Heart left ventricle (tissue), 16 donors: ENCODE results near the gene TMEM178B. TPM values are rescaled to one million over a fixed set of nuclear protein-coding genes. Genes with fewer than 3 reads are reported as not detected.

Experiments
- ATAC-seq, 4 donors: fragments of 200-7000 bp; cut with Tn5 transposase; one replicate each; pipeline ENCODE4 v1.9.1; 2020 to 2022; ENCODE audit warnings: moderate library complexity in 4 of 4, mild to moderate bottlenecking in 3 of 4, moderate number of reproducible peaks in 1 of 4
- DNase-seq, 5 donors: peaks; one replicate each; pipeline ENCODE4 v3.0.0-alpha.2; 2020
- H3K27ac ChIP-seq, 12 donors: fragments of 200-600 bp; sonication (generic) in 4 of 12; one replicate each; pipeline versions ENCODE4 v1.5.0 to v1.8.0; 2016 to 2022; ENCODE audit warnings: mild to moderate bottlenecking in 2 of 12
- H3K27me3 ChIP-seq, 9 donors: fragments of 200-600 bp; sonication (generic) in 2 of 9; one replicate each; pipeline versions ENCODE4 v1.5.1 to v1.8.0; 2016 to 2022; ENCODE audit warnings: mild to moderate bottlenecking in 3 of 9
- H3K36me3 ChIP-seq, 9 donors: fragments of 200-600 bp; sonication (generic) in 2 of 9; one replicate each; pipeline versions ENCODE4 v1.5.0 to v1.8.0; 2018 to 2022; ENCODE audit warnings: mild to moderate bottlenecking in 2 of 9
- H3K4me1 ChIP-seq, 12 donors: fragments of 200-600 bp; sonication (generic) in 4 of 12; one replicate each; pipeline versions ENCODE4 v1.5.0 to v1.8.0; 2016 to 2022; ENCODE audit warnings: mild to moderate bottlenecking in 3 of 12
- H3K4me3 ChIP-seq, 12 donors: fragments of 200-600 bp; sonication (generic) in 4 of 12; one replicate each; pipeline versions ENCODE4 v1.5.0 to v1.8.0; 2017 to 2022; ENCODE audit warnings: mild to moderate bottlenecking in 9 of 12, moderate library complexity in 4 of 12
- H3K9me3 ChIP-seq, 12 donors: fragments of 200-600 bp; sonication (generic) in 4 of 12; one replicate each; pipeline versions ENCODE4 v1.5.0 to v1.8.0; 2016 to 2022; ENCODE audit warnings: mild to moderate bottlenecking in 1 of 12
- CTCF ChIP-seq, 12 donors: fragments of 200-600 bp; sonication (generic) in 4 of 12; IDR thresholded peaks; one replicate each; pipeline versions ENCODE4 v1.5.0 to v1.8.0; 2018 to 2022; ENCODE audit warnings: antibody characterized with exemption in 12 of 12, mild to moderate bottlenecking in 5 of 12
- POLR2A ChIP-seq, 2 donors: fragments of 450-650 bp; IDR thresholded peaks; one replicate each; pipeline ENCODE4 v1.6.1; 2017; ENCODE audit warnings: antibody characterized with exemption in 2 of 2, mild to moderate bottlenecking in 2 of 2, moderate library complexity in 2 of 2
- WGBS, 4 donors: extraction: QIAGEN DNeasy Blood & Tissue Kit in 2 of 4; methylation state at CpG; one replicate each; pipeline versions ENCODE4 v1.1.5 to v1.1.7; 2013 to 2018; 5-methylcytosine and 5-hydroxymethylcytosine counted together
- intact Hi-C, 10 donors: fragments of 100-400 bp; cut with DNase I; formaldehyde crosslinking; loops; one replicate each; pipeline versions ENCODE4 v1.11.1 to v1.14.2; 2022
- polyA plus RNA-seq, 2 donors: library from polyadenylated mRNA; stranded (reverse); fragments of 200-250 nt; gene quantifications; one replicate each; pipeline ENCODE4 v1.2.3, GENCODE V29; 2013
- total RNA-seq, 9 donors: library from RNA; depleted of rRNA in 2 of 9; stranded (reverse); fragments of >200 nt in 2 of 9; fragmentation: NEBNext Ultra II Directional in 3 of 9; extraction: Animal tissue kit (Norgen Biotek cat#: 25700) in 3 of 9; gene quantifications; one replicate each; pipeline versions ENCODE4 v1.1.0 to v1.2.4, GENCODE V29; 2016 to 2023
- donor health status: ischemic (EF 13 %, LVEDD 7.1; RV severe dilation, severe dysfunction).
- donor health status: healthy with polysubstance abuse.
- donor health status: DM: no; HTN: yes; CAD: no.
- donor health status: DM: no; HTN: no; CAD: no.
- donor health status: ischemic (EF 25% LVEDD 6.9; RV normal size, moderate dysfunction).
- donor health status: ischemic (EF 25% LVEDD 5.7; RV mildly dilated, moderate dysfunction).
- donor health status: healthy.
- donor health status: DM: yes; HTN: yes; CAD: no.
- donor health status: ischemic (EF 35%, LVEDD 5.7; RV mildly dilated, moderate dysfunction).
- donor health status: nonischemic (EF 11% LVEDD 7.7; RV severe dilation, severe dysfunction).
- donor health status: DM: yes; HTN: yes; CAD: no.
- donor health status: PGD.
- donor health status: ischemic (EF 29% LVEDD 5.4; RV normal size, mild dysfunction).
- donor health status: nonischemic (EF 23%, LVEDD 6.1; RV moderate dilation, normal function).

The TMEM178B gene
- total and polyA plus RNA-seq, 11 donors, result 1.2 to 58.5 (median 19.0) TPM

- no peak for DNase-seq
- H3K27me3 ChIP-seq, result no peaks in the 10 kb centered on the region
- H3K4me3 ChIP-seq, result no peak overlapping the region
- H3K9me3 ChIP-seq, result peaks cover 0 to 3% (median 0%) of the 10 kb centered on the region in 12 donors
- H3K27ac ChIP-seq, result no peak overlapping the region
- peak in 1 of 4 donors; percentile 39 for ATAC-seq
- H3K36me3 ChIP-seq, result no peaks in the 10 kb centered on the region
- peaks cover 0 to 8% (median 0%) of the 10 kb centered on the region in 12 donors for H3K4me1 ChIP-seq
- TF ChIP-seq CTCF (IDR thresholded peaks at IDR 0.05) (no peak), POLR2A (IDR thresholded peaks at IDR 0.05) (no peak)
- 39 to 50% (median 45%) methylated on average over 1 of the region's 1 CpG for WGBS, 4 donors
- intact Hi-C loops, result no loop called here
These were observed 265.7 kb downstream of the TMEM178B start for GRCh38 chr7:141339603-141340002.

- no peak for TF ChIP-seq POLR2A (IDR thresholded peaks at IDR 0.05)
- no peak for TF ChIP-seq CTCF (IDR thresholded peaks at IDR 0.05)
- Histone ChIP-seq H3K4me1 (peaks cover 0 to 16% (median 0%) of the 10 kb centered on the region in 12 donors), H3K27me3 (no peaks in the 10 kb centered on the region), H3K27ac (no peak overlapping the region), H3K36me3 (no peaks in the 10 kb centered on the region), H3K9me3 (peaks cover 0 to 3% (median 0%) of the 10 kb centered on the region in 12 donors), H3K4me3 (no peak overlapping the region)
- ATAC-seq (no peak), DNase-seq (no peak)
- intact Hi-C loops, result no loop called here
- 62 to 71% (median 68%) methylated on average over 4 of the region's 4 CpGs for WGBS, 4 donors
These were observed 267.1 kb downstream of the TMEM178B start for GRCh38 chr7:141340991-141341390.

- Histone ChIP-seq H3K9me3 (peaks cover 0 to 3% (median 0%) of the 10 kb centered on the region in 12 donors), H3K4me1 (peaks cover 0 to 16% (median 0%) of the 10 kb centered on the region in 12 donors), H3K36me3 (no peaks in the 10 kb centered on the region), H3K4me3 (no peak overlapping the region), H3K27me3 (no peaks in the 10 kb centered on the region), H3K27ac (no peak overlapping the region)
- WGBS, 4 donors, result 75 to 82% (median 79%) methylated on average over 16 of the region's 16 CpGs
- intact Hi-C loops, result no loop called here
- no peak for TF ChIP-seq POLR2A (IDR thresholded peaks at IDR 0.05)
- no peak for TF ChIP-seq CTCF (IDR thresholded peaks at IDR 0.05)
- ATAC-seq (peak in 2 of 4 donors; percentile 22 to 34), DNase-seq (no peak)
These were observed 269.0 kb downstream of the TMEM178B start for GRCh38 chr7:141342621-141343408.

- Histone ChIP-seq H3K27ac (no peak overlapping the region), H3K4me3 (no peak overlapping the region), H3K27me3 (no peaks in the 10 kb centered on the region), H3K4me1 (peaks cover 0 to 16% (median 0%) of the 10 kb centered on the region in 12 donors), H3K9me3 (peaks cover 0 to 3% (median 0%) of the 10 kb centered on the region in 12 donors), H3K36me3 (no peaks in the 10 kb centered on the region)
- ATAC-seq (no peak), DNase-seq (no peak)
- intact Hi-C loops, result no loop called here
- TF ChIP-seq CTCF (IDR thresholded peaks at IDR 0.05) (no peak), POLR2A (IDR thresholded peaks at IDR 0.05) (no peak)
- 70 to 77% (median 74%) methylated on average over 3 of the region's 3 CpGs for WGBS, 4 donors
These were observed 270.5 kb downstream of the TMEM178B start for GRCh38 chr7:141344153-141344935.
